ENCODE results near the gene SLC11A2. TPM values are rescaled to one million over a fixed set of nuclear protein-coding genes. Genes with fewer than 3 reads are reported as not detected.
"Not testable (repeated sequence)": the region's sequence is repeated elsewhere in the genome, so short reads cannot be mapped to it uniquely, and the experiment has no call there.

SLC11A2 gene
- total RNA-seq, 1 donor from 2014 or later, result 51.8 TPM

GRCh38 chr12:50954789-50955188, 71.4 kb downstream of the SLC11A2 start:
- intact Hi-C loops (cut with micrococcal nuclease), result not testable (repeated sequence)

DNA sequence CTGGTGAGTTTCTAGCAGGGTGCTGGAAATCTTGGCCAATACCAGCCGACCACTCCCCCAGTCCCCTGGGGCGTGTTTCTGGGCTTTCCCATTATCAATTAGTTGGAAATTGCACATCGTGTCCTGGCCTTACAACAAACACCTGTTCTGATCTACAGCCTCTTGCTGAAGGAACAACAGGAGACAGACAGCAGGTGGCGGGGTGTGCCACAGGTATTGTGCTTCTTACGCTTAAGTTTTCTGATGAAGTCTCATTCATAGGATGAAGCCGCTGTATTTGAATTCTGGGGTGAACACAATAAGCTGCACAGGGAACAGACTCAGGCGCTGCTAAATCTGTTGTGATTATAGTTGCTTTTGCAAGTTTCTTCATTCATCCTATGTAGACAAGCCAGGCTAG, 73.1 kb downstream of the SLC11A2 start:
- intact Hi-C loops (cut with micrococcal nuclease), result loop anchor here (2.0 kb wide), 1 partner anchor 34 kb away; no protein-coding TSS in a partner anchor

DNA sequence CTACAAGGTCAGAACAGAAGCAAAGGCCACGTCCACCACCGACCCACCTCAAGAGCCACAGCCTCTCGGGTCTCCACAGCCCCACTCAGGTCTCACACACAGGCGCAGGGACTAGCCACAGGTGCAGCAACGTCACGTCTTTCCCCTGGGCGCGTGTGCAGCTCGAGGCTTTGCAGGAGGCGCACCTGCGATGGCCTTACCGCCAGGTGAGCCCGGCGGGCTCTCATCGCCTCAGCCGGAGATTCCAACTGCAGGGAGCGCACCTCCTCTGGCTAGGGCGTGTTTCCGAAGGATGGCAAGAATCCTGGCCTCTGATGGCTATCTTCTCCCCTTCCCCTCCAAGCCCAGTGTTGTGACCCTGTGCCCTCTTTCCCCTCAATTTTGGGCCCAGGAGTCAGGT, 73.7 kb downstream of the SLC11A2 start, which contains the start of gene HIGD1C:
TSS of gene HIGD1C (plus strand) at position 35 of the 400 bp plus-strand sequence. CDS start 1,455 bp downstream, outside the sequence.
- intact Hi-C loops (cut with micrococcal nuclease), result loop anchor here (2.0 kb wide), 1 partner anchor 34 kb away; no protein-coding TSS in a partner anchor

DNA sequence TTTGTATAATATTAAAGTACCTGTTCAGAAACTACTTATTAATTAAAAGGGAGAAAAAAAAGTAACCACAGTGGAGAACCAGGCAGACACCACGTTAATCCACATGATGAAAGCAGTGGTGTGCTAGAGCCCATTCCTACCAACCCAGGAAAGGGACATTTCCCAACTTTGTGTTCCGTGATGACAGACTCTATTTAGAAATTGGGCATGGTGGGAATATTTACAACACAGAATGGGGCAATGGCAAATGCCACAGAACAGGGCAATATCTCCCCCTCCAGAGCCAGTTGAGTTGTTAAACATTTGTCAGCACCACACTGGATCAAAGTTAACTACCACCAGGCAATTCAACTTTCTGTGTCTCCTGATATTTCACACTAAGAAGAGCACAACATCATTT, 75.1 kb downstream of the SLC11A2 start:
- intact Hi-C loops (cut with micrococcal nuclease), result no loop called here

GRCh38 chr12:50949801-50950302, 76.3 kb downstream of the SLC11A2 start:
- intact Hi-C loops (cut with micrococcal nuclease), result no loop called here

- intact Hi-C loops (cut with micrococcal nuclease), result no loop called here
Measured at GRCh38 chr12:50948798-50949197, 77.4 kb downstream of the SLC11A2 start.

DNA sequence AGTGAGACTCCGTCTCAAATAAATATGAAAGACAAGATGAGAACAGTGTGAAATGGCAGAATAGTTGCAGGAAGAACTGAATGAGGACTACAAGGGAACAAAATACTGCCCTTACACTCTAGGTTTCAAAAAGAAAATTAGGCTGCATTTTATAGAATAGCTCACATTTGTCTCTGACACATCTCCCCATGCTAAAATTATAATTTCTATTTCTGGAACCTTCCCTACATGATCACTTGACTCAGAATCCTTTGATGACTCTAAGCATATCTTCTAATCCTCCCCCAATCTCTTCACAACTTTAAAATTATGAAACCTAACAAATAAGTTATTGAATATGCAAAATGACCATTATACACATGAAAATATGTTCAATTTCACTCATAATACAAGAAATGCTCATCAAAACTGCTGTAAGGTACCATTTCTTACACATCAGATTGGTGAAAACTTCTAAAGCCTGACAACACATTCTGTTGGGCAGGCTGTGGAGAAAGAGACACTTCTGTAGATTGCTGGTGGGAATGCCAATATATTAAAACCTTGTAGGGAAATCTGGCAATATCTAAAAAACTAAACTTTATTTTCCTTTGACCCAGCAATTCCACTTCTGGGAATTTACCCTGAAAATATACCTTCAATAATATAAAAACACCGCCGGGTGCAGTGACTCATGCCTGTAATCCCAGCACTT, 78.1 kb downstream of the SLC11A2 start:
- intact Hi-C loops (cut with micrococcal nuclease), result no loop called here

DNA sequence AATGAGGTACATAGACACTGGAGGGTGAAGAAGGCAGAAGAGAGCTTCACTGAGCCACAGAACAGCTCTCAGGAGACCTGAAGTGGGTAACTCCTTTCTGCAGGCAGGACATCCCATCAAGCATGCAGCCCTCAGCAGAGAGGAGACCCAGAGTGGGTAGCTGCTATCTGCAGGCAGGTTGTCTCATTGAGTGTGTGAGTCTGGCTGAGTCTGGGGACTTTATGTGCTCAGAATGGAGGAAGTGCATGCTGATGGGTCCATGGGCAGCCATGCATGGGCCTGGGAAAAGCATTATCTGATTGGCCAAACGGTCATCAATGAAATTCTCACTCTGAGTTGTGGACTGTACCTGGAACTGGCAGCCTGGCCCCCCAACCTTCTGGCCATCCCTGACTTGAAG, 88.5 kb downstream of the SLC11A2 start:
- intact Hi-C loops (cut with micrococcal nuclease), result no loop called here

DNA sequence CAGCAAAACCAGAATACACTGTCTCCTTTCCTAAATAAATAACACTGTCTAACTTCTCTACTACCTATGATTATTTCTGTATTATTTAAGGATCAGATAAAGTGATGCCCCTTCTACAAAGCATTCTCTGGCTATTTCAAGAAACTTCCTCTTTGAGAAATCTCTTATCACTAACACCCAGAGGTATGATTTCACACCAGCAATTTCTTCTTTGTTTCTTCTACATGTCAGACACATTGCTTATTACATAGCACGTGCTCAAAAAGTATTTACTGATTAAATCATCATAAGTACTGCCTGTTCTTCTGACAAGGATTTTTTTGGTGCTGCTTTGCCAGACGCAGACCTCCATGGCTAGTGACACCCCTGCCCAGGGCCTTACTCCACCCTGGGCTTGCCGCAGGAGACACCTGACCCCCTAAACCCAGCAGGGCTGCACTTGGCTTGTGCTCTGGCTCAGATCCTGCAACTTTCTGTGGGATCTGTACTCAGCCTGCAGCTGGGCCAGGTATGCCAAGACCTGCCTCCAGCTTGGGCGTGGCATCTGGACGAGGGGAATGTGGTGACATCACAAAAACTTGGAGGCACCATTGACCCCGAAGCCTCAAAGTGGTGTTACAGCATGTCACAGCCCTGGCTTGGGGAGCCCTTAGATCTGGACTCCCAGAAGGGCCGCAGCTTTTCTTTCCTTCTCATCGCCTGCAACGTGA, 89.2 kb downstream of the SLC11A2 start:
- intact Hi-C loops (cut with micrococcal nuclease), result no loop called here

- intact Hi-C loops (cut with micrococcal nuclease), result no loop called here
Measured at GRCh38 chr12:50934981-50935807, 91.0 kb downstream of the SLC11A2 start.

DNA sequence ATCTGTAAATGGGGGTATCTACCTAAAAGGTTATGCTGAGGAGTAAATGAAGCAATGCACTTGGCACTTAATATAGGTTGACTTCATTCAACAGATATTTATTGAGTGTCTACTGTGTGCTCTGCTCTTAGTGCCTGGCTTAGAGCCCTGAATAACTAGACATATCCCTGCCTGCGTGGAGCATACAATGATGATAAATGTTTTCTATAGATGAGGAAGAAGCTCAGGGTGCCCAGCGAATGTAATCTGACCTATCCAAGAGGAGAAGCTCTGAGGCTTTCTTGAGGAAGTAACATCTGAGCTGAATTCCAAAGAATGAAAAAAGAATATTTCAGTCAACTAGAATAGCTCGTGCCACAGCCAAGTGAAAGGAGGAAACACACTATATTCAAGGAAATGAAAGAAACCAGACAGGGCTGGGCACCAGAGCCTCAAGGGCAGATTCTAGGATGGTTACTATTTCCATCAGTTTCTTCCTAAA, 91.8 kb downstream of the SLC11A2 start:
- intact Hi-C loops (cut with micrococcal nuclease), result no loop called here

DNA sequence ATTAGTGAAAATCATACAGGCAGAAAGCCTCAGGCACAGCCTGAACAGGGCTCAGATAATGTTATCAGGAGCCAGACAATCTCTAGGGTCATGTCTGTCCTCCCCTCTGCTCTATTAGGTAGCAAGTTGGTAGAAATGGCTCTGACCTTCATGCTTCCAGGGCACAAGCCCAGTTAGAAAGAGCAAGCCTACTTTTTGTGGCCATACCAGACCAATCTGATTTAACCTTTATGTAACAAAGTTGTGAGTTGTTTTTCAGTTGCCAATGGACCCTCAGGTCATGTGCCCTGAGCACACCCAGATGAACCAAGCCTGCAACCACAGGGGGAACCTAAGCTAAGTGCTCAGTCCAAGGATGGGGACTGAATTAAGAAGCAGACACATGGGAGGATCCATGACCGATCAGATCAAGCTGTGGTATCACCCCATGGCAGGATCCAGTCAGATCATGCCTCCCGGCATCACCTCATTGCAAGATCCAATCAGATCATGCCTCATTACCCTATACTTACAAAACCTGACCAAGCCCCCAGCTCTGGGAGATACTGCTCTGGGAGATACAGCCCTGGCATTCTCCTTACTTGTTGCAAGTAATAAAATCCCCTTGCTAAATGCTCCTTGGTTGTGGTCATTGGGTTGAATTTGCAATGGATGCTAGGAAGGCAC, 92.6 kb downstream of the SLC11A2 start:
- intact Hi-C loops (cut with micrococcal nuclease), result no loop called here

GRCh38 chr12:50932787-50933280, 93.3 kb downstream of the SLC11A2 start:
- intact Hi-C loops (cut with micrococcal nuclease), result no loop called here

- intact Hi-C loops (cut with micrococcal nuclease), result not testable (repeated sequence)
Measured at GRCh38 chr12:50930477-50930876, 95.7 kb downstream of the SLC11A2 start.

DNA sequence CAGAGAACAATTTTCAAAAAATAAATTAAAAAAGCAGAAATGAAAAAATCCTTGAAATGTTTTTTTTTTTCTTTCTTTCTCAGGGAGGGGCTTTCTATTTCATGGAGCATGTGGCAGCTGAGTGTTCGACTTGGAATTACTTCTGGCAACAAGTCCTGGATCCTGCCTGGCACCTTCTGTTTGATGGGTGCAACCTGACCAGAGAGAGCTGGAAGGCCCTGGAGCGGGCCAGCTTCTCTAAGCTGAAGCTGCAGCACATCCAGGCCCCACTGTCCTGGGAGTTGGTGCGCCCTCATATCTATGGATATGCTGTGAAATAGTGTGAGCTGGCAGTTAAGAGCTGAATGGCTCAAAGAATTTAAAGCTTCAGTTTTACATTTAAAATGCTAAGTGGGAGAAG, 96.4 kb downstream of the SLC11A2 start:
- intact Hi-C loops (cut with micrococcal nuclease), result no loop called here

Other genes with a start within 250 kb of the SLC11A2 start
- not detected in 2 replicates for gene TMPRSS12, start 183.5 kb downstream of the SLC11A2 start, total RNA-seq
- gene HIGD1C, start 73.8 kb downstream of the SLC11A2 start, total RNA-seq, result not detected in 2 replicates
- gene LETMD1, start 21.9 kb upstream of the SLC11A2 start, total RNA-seq, result 69.4 and 78.5 TPM in 2 replicates
- gene CSRNP2, start 57.2 kb upstream of the SLC11A2 start, total RNA-seq, result 21.8 and 23.1 TPM in 2 replicates
- 40.2 and 45.1 TPM in 2 replicates for gene TFCP2, start 146.8 kb upstream of the SLC11A2 start, total RNA-seq
- gene POU6F1, start 191.7 kb upstream of the SLC11A2 start, total RNA-seq, result 5.7 and 7.2 TPM in 2 replicates
- 241 and 251 TPM in 2 replicates for gene DAZAP2, start 212.4 kb upstream of the SLC11A2 start, total RNA-seq
- gene SMAGP, start 244.0 kb upstream of the SLC11A2 start, total RNA-seq, result 0.98 and 2.4 TPM in 2 replicates

Data from T-helper 1 cell treated with Interleukin-12 subunit alpha and Interleukin-12 subunit beta and Interleukin-4 antibody, amounts not matched to agents 30 ng/mL and 1 ng/mL, for 36 hours (primary cell).